ENCODE results near the gene CAMK1D.

DNA sequence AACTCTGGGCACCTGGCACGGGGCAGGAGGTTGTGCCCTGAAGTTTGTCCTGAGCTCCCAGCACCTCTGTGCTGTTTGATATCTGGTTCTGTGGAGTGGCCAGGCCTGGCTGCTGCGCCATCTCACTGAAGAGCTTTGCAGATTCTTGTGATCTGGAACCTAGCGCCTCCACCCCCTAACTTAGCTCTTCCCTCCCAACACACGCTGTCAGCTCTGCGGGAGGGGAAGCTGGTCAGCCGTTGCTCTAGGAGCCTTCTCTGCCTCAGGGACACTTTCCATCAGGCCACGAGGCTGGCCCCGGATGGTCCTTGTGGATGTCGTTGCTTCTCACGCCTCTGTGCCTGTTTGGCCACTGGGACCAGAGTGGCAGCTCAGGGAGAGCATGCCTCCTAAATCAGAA, 438.9 kb downstream of the CAMK1D start:
- TF ChIP-seq CEBPB (IDR thresholded peaks at IDR 0.05; ENCODE audit: low read depth, low read length) (no peak), RFX5 (IDR thresholded peaks at IDR 0.05; ENCODE audit: low read depth, low read length) (no peak), POLR2A (IDR thresholded peaks at IDR 0.05; ENCODE audit: low read depth, low read length) (no peak), CTCF (conservative IDR thresholded peaks at IDR 0.05; ENCODE audit: low read depth, low read length) (no peak), FOS (IDR thresholded peaks at IDR 0.05; ENCODE audit: low read depth, low read length) (no peak), SMC3 (IDR thresholded peaks at IDR 0.05; ENCODE audit: low read depth, low read length) (no peak), MAZ (IDR thresholded peaks at IDR 0.05; ENCODE audit: borderline replicate concordance, low read depth, low read length) (no peak), RAD21 (IDR thresholded peaks at IDR 0.05; ENCODE audit: low read length) (no peak)
- TF ChIP-seq, protein P1, sequence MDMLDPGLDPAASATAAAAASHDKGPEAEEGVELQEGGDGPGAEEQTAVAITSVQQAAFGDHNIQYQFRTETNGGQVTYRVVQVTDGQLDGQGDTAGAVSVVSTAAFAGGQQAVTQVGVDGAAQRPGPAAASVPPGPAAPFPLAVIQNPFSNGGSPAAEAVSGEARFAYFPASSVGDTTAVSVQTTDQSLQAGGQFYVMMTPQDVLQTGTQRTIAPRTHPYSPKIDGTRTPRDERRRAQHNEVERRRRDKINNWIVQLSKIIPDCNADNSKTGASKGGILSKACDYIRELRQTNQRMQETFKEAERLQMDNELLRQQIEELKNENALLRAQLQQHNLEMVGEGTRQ (IDR thresholded peaks at IDR 0.05; ENCODE audit: low read depth, low read length) = no peak

Measured in IMR-90 (cell line).